GM12875 (cell line): ENCODE data around the gene RXRG.

ENCODE experiments used
- H3K4me3 ChIP-seq: one replicate; pipeline ENCODE4 v1.5.1; 2011; ENCODE audit warnings: low read depth, low read length, control low read depth
- TF ChIP-seq, protein P1 (sequence below): IDR thresholded peaks from 2 replicates; pipeline ENCODE4 v1.5.1; 2011; ENCODE audit warnings: low read depth, mild to moderate bottlenecking, control low read depth, inconsistent platforms, low read length, moderate library complexity, borderline replicate concordance; ENCODE audit not compliant: insufficient read depth

The RXRG gene

DNA sequence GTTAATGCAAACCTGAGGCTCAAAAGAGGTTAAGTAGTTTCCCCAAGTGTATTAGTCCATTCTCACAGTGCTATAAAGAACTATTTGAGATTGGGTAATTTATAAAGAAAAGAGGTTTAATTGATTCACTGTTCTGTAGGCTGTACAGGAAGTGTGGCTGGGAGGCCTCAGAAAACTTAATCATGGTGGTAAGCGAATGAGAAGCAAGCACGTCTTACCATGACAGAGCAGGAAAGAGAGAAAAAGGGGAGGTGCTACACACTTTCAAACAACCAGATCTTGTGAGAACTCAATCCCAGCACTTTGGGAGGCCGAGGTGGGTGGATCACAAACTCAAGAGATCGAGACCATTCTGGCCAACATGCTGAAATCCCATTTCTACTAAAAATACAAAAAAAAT lies 38.5 kb upstream of the RXRG start:
- H3K4me3 ChIP-seq, result no peak overlapping the region
- TF ChIP-seq, protein P1, sequence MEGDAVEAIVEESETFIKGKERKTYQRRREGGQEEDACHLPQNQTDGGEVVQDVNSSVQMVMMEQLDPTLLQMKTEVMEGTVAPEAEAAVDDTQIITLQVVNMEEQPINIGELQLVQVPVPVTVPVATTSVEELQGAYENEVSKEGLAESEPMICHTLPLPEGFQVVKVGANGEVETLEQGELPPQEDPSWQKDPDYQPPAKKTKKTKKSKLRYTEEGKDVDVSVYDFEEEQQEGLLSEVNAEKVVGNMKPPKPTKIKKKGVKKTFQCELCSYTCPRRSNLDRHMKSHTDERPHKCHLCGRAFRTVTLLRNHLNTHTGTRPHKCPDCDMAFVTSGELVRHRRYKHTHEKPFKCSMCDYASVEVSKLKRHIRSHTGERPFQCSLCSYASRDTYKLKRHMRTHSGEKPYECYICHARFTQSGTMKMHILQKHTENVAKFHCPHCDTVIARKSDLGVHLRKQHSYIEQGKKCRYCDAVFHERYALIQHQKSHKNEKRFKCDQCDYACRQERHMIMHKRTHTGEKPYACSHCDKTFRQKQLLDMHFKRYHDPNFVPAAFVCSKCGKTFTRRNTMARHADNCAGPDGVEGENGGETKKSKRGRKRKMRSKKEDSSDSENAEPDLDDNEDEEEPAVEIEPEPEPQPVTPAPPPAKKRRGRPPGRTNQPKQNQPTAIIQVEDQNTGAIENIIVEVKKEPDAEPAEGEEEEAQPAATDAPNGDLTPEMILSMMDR, result no peak

DNA sequence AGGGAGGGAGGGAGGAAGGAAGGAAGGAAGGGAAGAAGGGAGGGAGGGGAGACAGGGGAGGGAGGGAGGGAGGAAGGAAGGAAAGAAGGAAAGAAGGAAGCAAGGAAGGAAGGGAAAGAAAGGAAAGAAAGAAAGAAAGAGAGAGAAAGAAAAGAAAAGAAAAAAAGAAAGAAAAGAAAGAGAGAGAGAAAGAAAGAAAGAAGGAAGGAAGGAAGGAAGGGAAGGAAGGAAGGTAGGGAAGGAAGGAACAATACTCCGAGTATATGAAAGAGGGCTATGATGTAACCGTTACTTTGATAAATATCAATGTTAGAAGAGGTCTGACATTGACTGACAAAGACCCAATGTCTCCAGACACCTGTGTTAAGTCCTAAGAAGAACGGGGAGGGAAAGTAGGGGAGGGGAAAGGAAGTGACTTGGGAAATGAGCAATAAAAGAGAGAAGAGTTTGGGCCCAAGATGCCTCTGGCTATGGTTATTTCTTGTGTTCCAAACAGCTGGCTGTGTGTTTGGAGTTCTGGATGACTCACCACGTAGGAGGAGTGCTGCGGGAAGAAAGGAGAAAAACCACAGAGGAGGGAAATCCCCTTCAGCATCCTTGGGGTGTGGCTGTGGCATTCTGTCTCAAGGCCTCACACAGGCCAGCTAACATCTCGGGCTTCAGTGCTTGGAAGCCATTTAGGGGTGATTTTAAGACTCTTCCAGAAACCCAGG lies 37.0 kb upstream of the RXRG start:
- H3K4me3 ChIP-seq, result no peak overlapping the region
- TF ChIP-seq, protein P1, result no peak

DNA sequence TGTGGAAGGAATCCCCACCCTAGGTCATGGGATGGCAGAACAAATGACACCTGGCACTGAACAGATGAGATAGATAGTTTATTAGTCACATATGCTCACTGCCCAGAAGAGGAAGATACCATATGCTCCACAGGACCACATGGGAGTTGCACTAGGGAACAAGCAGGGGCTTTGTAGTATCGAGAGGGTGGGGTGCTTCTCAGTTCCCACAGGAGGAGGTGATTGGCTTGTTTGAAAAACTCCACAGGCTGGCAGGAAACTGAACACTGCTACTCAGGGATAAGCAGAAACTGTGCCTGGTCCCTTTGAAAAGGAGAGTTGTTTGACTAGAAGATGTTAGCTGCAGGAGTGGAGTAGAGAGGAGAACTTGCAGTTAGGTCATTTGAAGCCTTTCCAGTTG lies 31.9 kb upstream of the RXRG start:
- TF ChIP-seq, protein P1, result no peak

DNA sequence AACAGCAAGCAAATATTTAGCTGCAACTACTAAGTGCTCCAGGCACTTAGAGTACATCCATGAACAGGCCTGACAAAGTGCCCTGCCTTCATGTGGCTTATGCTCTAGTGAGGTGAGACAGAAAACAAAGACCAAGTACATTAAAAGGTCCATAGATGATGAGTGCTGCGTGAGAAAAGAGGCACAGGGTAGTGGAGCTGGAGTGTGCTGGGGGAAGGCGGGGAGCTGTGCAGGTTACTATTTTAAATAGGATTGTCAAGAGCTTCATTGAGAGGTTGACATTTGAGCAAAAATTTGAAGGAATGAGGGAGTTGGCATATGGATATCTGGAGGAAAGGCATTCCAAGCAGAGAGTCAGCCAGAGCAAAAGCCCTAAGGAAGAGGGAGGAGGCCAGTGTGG lies 29.3 kb upstream of the RXRG start:
- TF ChIP-seq, protein P1, result no peak
- H3K4me3 ChIP-seq, result no peak overlapping the region

More for the DNA sequence above, 31.9 kb upstream of the RXRG start:
- no peak overlapping the region for H3K4me3 ChIP-seq

DNA sequence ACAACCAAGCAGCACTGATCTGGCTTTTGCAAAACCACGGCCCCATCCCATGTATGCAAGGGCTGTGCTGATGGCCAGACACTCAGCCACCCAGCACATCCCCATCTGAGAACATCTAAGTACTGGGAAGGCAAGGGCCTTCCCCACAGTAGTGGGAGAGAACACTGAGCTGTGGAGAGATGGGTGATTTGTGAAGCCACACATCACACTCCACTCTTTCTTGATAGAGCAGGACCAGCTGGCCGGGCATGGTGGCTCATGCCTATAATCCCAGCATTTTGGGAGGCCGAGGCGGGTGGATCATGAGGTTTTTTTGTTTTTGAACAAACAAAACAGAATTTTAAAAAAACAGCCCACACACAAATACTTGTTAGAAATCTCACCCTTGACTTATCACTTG lies 28.2 kb upstream of the RXRG start:
- TF ChIP-seq, protein P1, result no peak
- H3K4me3 ChIP-seq, result no peak overlapping the region

DNA sequence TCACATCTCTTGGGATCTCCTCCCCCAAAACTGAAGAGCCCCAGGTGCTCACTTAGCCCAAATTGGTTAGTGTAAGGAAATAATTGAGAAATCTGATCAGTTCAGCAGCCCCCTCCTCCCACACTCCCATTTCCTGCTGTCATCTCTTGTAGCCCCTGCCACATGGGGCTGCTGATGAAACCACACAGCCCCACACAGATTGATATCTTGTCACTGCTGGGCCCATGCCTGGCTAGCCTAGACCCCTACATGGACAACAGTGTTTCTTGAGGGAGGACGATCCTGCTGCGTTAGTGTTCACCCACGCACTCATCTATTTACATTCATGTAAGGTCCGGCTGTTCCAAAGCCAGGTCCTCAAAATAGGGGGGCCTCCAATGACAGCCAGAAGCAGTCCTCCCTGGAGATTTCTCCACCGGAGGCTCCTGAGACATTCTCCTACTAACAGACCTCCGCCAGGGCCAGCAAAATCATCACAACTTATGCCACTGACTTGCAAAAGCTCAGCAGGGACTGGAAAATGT lies 23.9 kb upstream of the RXRG start:
- TF ChIP-seq, protein P1, result no peak

DNA sequence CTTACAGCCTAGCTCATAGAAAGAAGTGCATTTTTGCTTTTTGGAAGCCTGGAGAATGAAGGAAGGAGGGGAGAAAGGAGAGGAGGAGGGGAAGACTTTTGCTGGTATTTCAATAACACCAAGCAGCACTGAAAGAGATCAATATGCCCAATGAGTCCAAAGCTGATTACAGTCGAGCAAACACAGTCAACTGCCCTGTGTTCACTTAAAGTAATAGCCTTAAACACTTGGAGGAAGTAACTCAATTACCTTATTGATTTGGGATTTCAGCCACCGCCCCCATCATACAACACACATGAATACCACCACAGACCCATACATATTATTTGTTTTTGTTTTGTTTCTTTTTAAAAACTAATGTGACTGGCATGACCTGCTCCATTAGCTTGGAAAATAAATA lies 23.3 kb upstream of the RXRG start:
- no peak overlapping the region for H3K4me3 ChIP-seq
- TF ChIP-seq, protein P1, result no peak

More for the DNA sequence above, 23.9 kb upstream of the RXRG start:
- no peak overlapping the region for H3K4me3 ChIP-seq
